CD14-positive monocyte (primary cell): Measurements from ENCODE around the gene AK6. TPM values are rescaled to one million over a fixed set of nuclear protein-coding genes. Genes with fewer than 3 reads are reported as not detected.
A peak's percentile ranks its signal among the peaks of the same experiment; 100 is the strongest.
"Not testable (repeated sequence)": the region's sequence is repeated elsewhere in the genome, so short reads cannot be mapped to it uniquely, and the experiment has no call there.

Experiments
- DNase-seq, 3 donors: peaks; one replicate each; pipeline ENCODE4 v3.0.0-alpha.2; 2011 to 2022
- H2AFZ ChIP-seq: 2 replicates; pipeline ENCODE4 v1.6.0; 2012; ENCODE audit warnings: mild to moderate bottlenecking, low read depth, low read length, inconsistent platforms; ENCODE audit not compliant: insufficient read depth, poor library complexity, severe bottlenecking
- H3K27ac ChIP-seq, 2 donors: 1 replicate in 1 of 2; 2 replicates in 1 of 2; pipeline ENCODE4 v1.5.1; 2012 to 2013; ENCODE audit warnings: low read length in 2 of 2, control low read depth in 1 of 2, inconsistent platforms in 1 of 2, low read depth in 1 of 2, mild to moderate bottlenecking in 1 of 2
- H3K27me3 ChIP-seq, 2 donors: one replicate each; pipeline versions ENCODE4 v1.6.0 to v1.6.1; 2011 to 2013; ENCODE audit warnings: low read length in 2 of 2; ENCODE audit not compliant: control insufficient read depth in 2 of 2, insufficient read depth in 2 of 2
- H3K36me3 ChIP-seq, 2 donors: replicated peaks in 1 of 2; 1 replicate in 1 of 2; 2 replicates in 1 of 2; pipeline versions ENCODE4 v1.5.1 to v1.6.1; 2012 to 2013; ENCODE audit warnings: low read length in 2 of 2, control low read depth in 1 of 2, inconsistent platforms in 1 of 2, mild to moderate bottlenecking in 1 of 2; ENCODE audit not compliant: insufficient read depth in 2 of 2, control insufficient read depth in 1 of 2
- H3K4me1 ChIP-seq, 2 donors: 1 replicate in 1 of 2; 2 replicates in 1 of 2; pipeline versions ENCODE4 v1.5.1 to v1.6.1; 2012 to 2013; ENCODE audit warnings: low read length in 2 of 2, control low read depth in 1 of 2, inconsistent platforms in 1 of 2, mild to moderate bottlenecking in 1 of 2, moderate library complexity in 1 of 2; ENCODE audit not compliant: insufficient read depth in 2 of 2, control insufficient read depth in 1 of 2
- H3K4me2 ChIP-seq: replicated peaks from 2 replicates; pipeline ENCODE3; 2012; ENCODE audit warnings: low read length, moderate library complexity, mild to moderate bottlenecking; ENCODE audit not compliant: poor library complexity, severe bottlenecking; ENCODE audit errors: extremely low read depth
- H3K4me3 ChIP-seq, 3 experiments: fragments of 200-600 bp in 1 of 3; sonication (generic) in 1 of 3; replicated peaks in 1 of 3; 1 replicate in 2 of 3; 2 replicates in 1 of 3; pipeline ENCODE4 v1.5.1; 2011 to 2013; ENCODE audit warnings: low read length in 3 of 3, mild to moderate bottlenecking in 3 of 3, control low read depth in 2 of 3, low read depth in 2 of 3, inconsistent platforms in 1 of 3, moderate library complexity in 1 of 3
- H3K79me2 ChIP-seq: 2 replicates; pipeline ENCODE4 v1.6.0; 2012; ENCODE audit warnings: mild to moderate bottlenecking, control low read depth, inconsistent platforms, low read length, moderate library complexity; ENCODE audit not compliant: insufficient read depth
- H3K9ac ChIP-seq: 2 replicates; pipeline ENCODE4 v1.6.0; 2017; ENCODE audit warnings: low read length, mild to moderate bottlenecking; ENCODE audit not compliant: insufficient read depth, poor library complexity, severe bottlenecking
- H3K9me3 ChIP-seq, 2 donors: replicated peaks in 1 of 2; 1 replicate in 1 of 2; 2 replicates in 1 of 2; pipeline versions ENCODE4 v1.5.1 to v1.6.1; 2012 to 2013; ENCODE audit warnings: low read length in 2 of 2, control low read depth in 1 of 2; ENCODE audit not compliant: control insufficient read depth in 1 of 2, insufficient read depth in 1 of 2
- H4K20me1 ChIP-seq: 2 replicates; pipeline ENCODE4 v1.6.0; 2012; ENCODE audit warnings: mild to moderate bottlenecking, low read length, control low read depth, moderate library complexity; ENCODE audit not compliant: insufficient read depth
- H3K27ac Mint-ChIP-seq, 7 donors: one replicate each; pipeline ENCODE4 v1.8.0; 2020; ENCODE audit warnings: mild to moderate bottlenecking in 7 of 7, mixed read lengths in 7 of 7, moderate library complexity in 6 of 7, inconsistent platforms in 2 of 7
- H3K27me3 Mint-ChIP-seq, 3 donors: one replicate each; pipeline ENCODE4 v1.8.0; 2021 to 2022; ENCODE audit warnings: low read depth in 3 of 3, mild to moderate bottlenecking in 3 of 3, mixed read lengths in 3 of 3, moderate library complexity in 3 of 3, inconsistent platforms in 1 of 3
- H3K36me3 Mint-ChIP-seq, 2 donors: one replicate each; pipeline ENCODE4 v1.8.0; 2020; ENCODE audit warnings: mixed read lengths in 2 of 2, inconsistent platforms in 1 of 2, mild to moderate bottlenecking in 1 of 2
- H3K4me1 Mint-ChIP-seq: one replicate; pipeline ENCODE4 v1.8.0; 2020; ENCODE audit warnings: mild to moderate bottlenecking, mixed read lengths
- H3K4me3 Mint-ChIP-seq, 2 donors: one replicate each; pipeline ENCODE4 v1.8.0; 2020; ENCODE audit warnings: mild to moderate bottlenecking in 2 of 2, mixed read lengths in 2 of 2, moderate library complexity in 1 of 2
- H3K9me3 Mint-ChIP-seq, 7 donors: one replicate each; pipeline ENCODE4 v1.8.0; 2020 to 2022; ENCODE audit warnings: mixed read lengths in 7 of 7, mild to moderate bottlenecking in 6 of 7, moderate library complexity in 6 of 7, inconsistent platforms in 2 of 7
- CTCF ChIP-seq: fragments of 200-600 bp; IDR thresholded peaks from one replicate; pipeline ENCODE4 v1.8.0; 2022; ENCODE audit warnings: antibody characterized with exemption, mild to moderate bottlenecking
- WGBS: methylation state at CpG from one replicate; pipeline ENCODE4 v1.1.5; 2013; ENCODE audit warnings: missing lambda C conversion rate; ENCODE audit not compliant: insufficient coverage; 5-methylcytosine and 5-hydroxymethylcytosine counted together
- intact Hi-C, 2 donors: fragments of 100-400 bp; cut with micrococcal nuclease; formaldehyde crosslinking; loops; one replicate each; pipeline versions ENCODE4 v1.15.0 to v1.15.1; 2023
- polyA plus RNA-seq, 3 donors: library from polyadenylated mRNA; depleted of rRNA in 1 of 3; unstranded in 2 of 3; stranded (reverse) in 1 of 3; fragments of 300-500 nt in 2 of 3; fragments of >200 nt in 1 of 3; fragmentation: Illumina TruSeq in 2 of 3; gene quantifications; 1 replicate in 2 of 3; 2 replicates in 1 of 3; pipeline ENCODE4 v1.2.3, GENCODE V29; 2012 to 2021

Gene AK6
- polyA plus RNA-seq, 3 donors: 7.6 to 50.3 (median 30.6) TPM

- H4K20me1 ChIP-seq: no peaks in the 10 kb centered on the region
- 92% methylated on average over 5 of the region's 7 CpGs for WGBS
- Mint-ChIP-seq H3K36me3 (no peaks in the 10 kb centered on the region), H3K27ac (peak overlapping the region in 1 of 7 donors; percentile 54), H3K27me3 (peaks cover 0 to 2% (median 1%) of the 10 kb centered on the region in 3 donors), H3K4me1 (peaks cover 27% of the 10 kb centered on the region), H3K9me3 (no peaks in the 10 kb centered on the region), H3K4me3 (no peak overlapping the region)
- H3K9me3 ChIP-seq: no peaks in the 10 kb centered on the region
- no peak for TF ChIP-seq CTCF
- H3K9ac ChIP-seq: no peak overlapping the region
- peaks cover 20 to 27% of the 10 kb centered on the region in 2 donors for H3K4me1 ChIP-seq
- intact Hi-C loops: loop anchor here (10.0 kb wide), 2 partner anchors 101 to 241 kb away; partner anchors contain the start of genes CDK7 (in 1 of the 2) and SLC30A5 (in 1 of the 2)
- no peaks in the 10 kb centered on the region for H3K27me3 ChIP-seq
- DNase-seq: peak in 1 of 3 donors; percentile 14
- no peaks in the 10 kb centered on the region for H3K79me2 ChIP-seq
- peak overlapping the region; percentile 50 for H2AFZ ChIP-seq
- H3K4me3 ChIP-seq: no peak overlapping the region
- H3K27ac ChIP-seq: no peak overlapping the region
- no peaks in the 10 kb centered on the region for H3K36me3 ChIP-seq
- no peak overlapping the region for H3K4me2 ChIP-seq
Observed at GRCh38 chr5:69335341-69335935, 33.9 kb downstream of the AK6 start.

GRCh38 chr5:69334793-69335268, 34.5 kb downstream of the AK6 start:
- no peaks in the 10 kb centered on the region for H3K36me3 Mint-ChIP-seq
- no peaks in the 10 kb centered on the region for H3K9me3 Mint-ChIP-seq
- Histone ChIP-seq H3K27ac (no peak overlapping the region), H3K9me3 (no peaks in the 10 kb centered on the region), H3K27me3 (no peaks in the 10 kb centered on the region), H3K79me2 (no peaks in the 10 kb centered on the region), H4K20me1 (no peaks in the 10 kb centered on the region), H3K4me2 (no peak overlapping the region), H3K9ac (no peak overlapping the region), H3K4me3 (no peak overlapping the region), H2AFZ (peak overlapping the region; percentile 50), H3K4me1 (peaks cover 20 to 27% of the 10 kb centered on the region in 2 donors), H3K36me3 (no peaks in the 10 kb centered on the region)
- peak; percentile 75 for TF ChIP-seq CTCF
- peak overlapping the region; percentile 2 to 26 for H3K4me3 Mint-ChIP-seq
- H3K27me3 Mint-ChIP-seq: peaks cover 0 to 2% (median 1%) of the 10 kb centered on the region in 3 donors
- DNase-seq: peak; percentile 61 to 71 (median 69)
- H3K27ac Mint-ChIP-seq: no peak overlapping the region
- WGBS: under 1% methylated on average over 16 of the region's 18 CpGs
- intact Hi-C loops: loop anchor here (10.0 kb wide), 2 partner anchors 100 to 240 kb away; partner anchors contain the start of genes CDK7 (in 1 of the 2) and SLC30A5 (in 1 of the 2)
- H3K4me1 Mint-ChIP-seq: peaks cover 27% of the 10 kb centered on the region

GRCh38 chr5:69333668-69334315, 35.5 kb downstream of the AK6 start:
- Histone ChIP-seq H3K4me1 (peaks cover 20 to 27% of the 10 kb centered on the region in 2 donors), H2AFZ (peak overlapping the region; percentile 84)
- not testable (repeated sequence) for H4K20me1 ChIP-seq, H3K4me3 ChIP-seq, H3K27ac ChIP-seq, H3K9me3 ChIP-seq, H3K36me3 ChIP-seq, H3K9ac ChIP-seq, H3K4me2 ChIP-seq, H3K4me3 Mint-ChIP-seq, H3K27me3 Mint-ChIP-seq, H3K9me3 Mint-ChIP-seq, DNase-seq, H3K36me3 Mint-ChIP-seq, H3K27me3 ChIP-seq, H3K79me2 ChIP-seq
- intact Hi-C loops: loop anchor here (10.0 kb wide), 2 partner anchors 99 to 239 kb away; partner anchors contain the start of genes CDK7 (in 1 of the 2) and SLC30A5 (in 1 of the 2)
- Mint-ChIP-seq H3K27ac (peak overlapping the region in 2 of 7 donors; percentile 31 to 87), H3K4me1 (peaks cover 27% of the 10 kb centered on the region)
- 94% methylated on average over 21 of the region's 25 CpGs for WGBS
